Stimulated activated naive B cell treated with anti-CD40 and anti-IgM and Interleukin-4, amounts not matched to agents 10 μg/mL and 1 μg/mL and 100 μg/mL, for 72 hours (primary cell): ENCODE results near the gene CHCHD5.

ENCODE experiments used
- ATAC-seq, 2 donors: fragments of 150-1000 bp; cut with Tn5 transposase; replicated peaks; 2 replicates each; pipeline ENCODE4 v1.10.0; 2021; ENCODE audit warnings: moderate library complexity in 1 of 2
- DNase-seq: peaks from one replicate; pipeline ENCODE4 v3.0.0; 2021
- H3K27ac Mint-ChIP-seq: one replicate; pipeline ENCODE4 v1.8.0; 2022; ENCODE audit warnings: mild to moderate bottlenecking, mixed read lengths
- H3K27me3 Mint-ChIP-seq, 2 donors: one replicate each; pipeline ENCODE4 v1.8.0; 2022; ENCODE audit warnings: mixed read lengths in 2 of 2
- H3K36me3 Mint-ChIP-seq, 2 donors: one replicate each; pipeline ENCODE4 v1.8.0; 2022; ENCODE audit warnings: mixed read lengths in 2 of 2, mild to moderate bottlenecking in 1 of 2
- H3K4me1 Mint-ChIP-seq, 2 donors: one replicate each; pipeline ENCODE4 v1.8.0; 2022; ENCODE audit warnings: mixed read lengths in 2 of 2, mild to moderate bottlenecking in 1 of 2
- H3K4me3 Mint-ChIP-seq, 2 donors: one replicate each; pipeline ENCODE4 v1.8.0; 2022; ENCODE audit warnings: mild to moderate bottlenecking in 2 of 2, mixed read lengths in 2 of 2, moderate library complexity in 1 of 2
- H3K9me3 Mint-ChIP-seq, 2 donors: one replicate each; pipeline ENCODE4 v1.8.0; 2022; ENCODE audit warnings: mixed read lengths in 2 of 2, mild to moderate bottlenecking in 1 of 2

Gene CHCHD5

GRCh38 chr2:112577756-112578155 is 6.7 kb upstream of the CHCHD5 start:
- Mint-ChIP-seq H3K27me3 (no peaks in the 10 kb centered on the region), H3K36me3 (peaks cover 27 to 42% of the 10 kb centered on the region in 2 donors), H3K4me1 (peaks cover 4 to 19% of the 10 kb centered on the region in 2 donors), H3K9me3 (no peaks in the 10 kb centered on the region), H3K4me3 (no peak overlapping the region), H3K27ac (no peak overlapping the region)
- ATAC-seq (no peak), DNase-seq (no peak)

GRCh38 chr2:112579241-112579640 is 5.2 kb upstream of the CHCHD5 start:
- ATAC-seq (no peak), DNase-seq (no peak)

GRCh38 chr2:112580084-112580483 is 4.3 kb upstream of the CHCHD5 start:
- H3K4me1 Mint-ChIP-seq: peaks cover 12 to 34% of the 10 kb centered on the region in 2 donors
- peaks cover 16 to 39% of the 10 kb centered on the region in 2 donors for H3K36me3 Mint-ChIP-seq
- ATAC-seq: no peak
- H3K4me3 Mint-ChIP-seq: no peak overlapping the region
- H3K27me3 Mint-ChIP-seq: no peaks in the 10 kb centered on the region
- H3K27ac Mint-ChIP-seq: no peak overlapping the region
- H3K9me3 Mint-ChIP-seq: no peaks in the 10 kb centered on the region
- no peak for DNase-seq

More at GRCh38 chr2:112579241-112579640, 5.2 kb upstream of the CHCHD5 start:
- H3K27me3 Mint-ChIP-seq: no peaks in the 10 kb centered on the region
- peaks cover 21 to 40% of the 10 kb centered on the region in 2 donors for H3K36me3 Mint-ChIP-seq
- H3K4me3 Mint-ChIP-seq: no peak overlapping the region
- H3K27ac Mint-ChIP-seq: no peak overlapping the region
- peaks cover 10 to 29% of the 10 kb centered on the region in 2 donors for H3K4me1 Mint-ChIP-seq
- no peaks in the 10 kb centered on the region for H3K9me3 Mint-ChIP-seq

- H3K4me3 Mint-ChIP-seq: no peak overlapping the region
- H3K36me3 Mint-ChIP-seq: peaks cover 14 to 31% of the 10 kb centered on the region in 2 donors
- H3K9me3 Mint-ChIP-seq: no peaks in the 10 kb centered on the region
- DNase-seq (no peak), ATAC-seq (peak; percentile 5 to 15)
- peak overlapping the region; percentile 20 for H3K27ac Mint-ChIP-seq
- no peaks in the 10 kb centered on the region for H3K27me3 Mint-ChIP-seq
- peaks cover 25 to 50% of the 10 kb centered on the region in 2 donors for H3K4me1 Mint-ChIP-seq
Observed at GRCh38 chr2:112582314-112582746, 2.1 kb upstream of the CHCHD5 start.

GRCh38 chr2:112583497-112584133 is 794 bp upstream of the CHCHD5 start:
- peak overlapping the region; percentile 96 to 98 for H3K4me3 Mint-ChIP-seq
- H3K27me3 Mint-ChIP-seq: no peaks in the 10 kb centered on the region
- no peak for ATAC-seq
- peaks cover 16 to 36% of the 10 kb centered on the region in 2 donors for H3K36me3 Mint-ChIP-seq
- H3K27ac Mint-ChIP-seq: peak overlapping the region; percentile 100
- no peak for DNase-seq
- peaks cover 27 to 43% of the 10 kb centered on the region in 2 donors for H3K4me1 Mint-ChIP-seq
- H3K9me3 Mint-ChIP-seq: no peaks in the 10 kb centered on the region

GRCh38 chr2:112584891-112585250 is 462 bp downstream of the CHCHD5 start:
- DNase-seq (no peak), ATAC-seq (no peak)
- Mint-ChIP-seq H3K4me3 (peak overlapping the region; percentile 96 to 98), H3K9me3 (no peaks in the 10 kb centered on the region), H3K36me3 (peaks cover 16 to 40% of the 10 kb centered on the region in 2 donors), H3K27me3 (no peaks in the 10 kb centered on the region), H3K4me1 (peaks cover 27 to 39% of the 10 kb centered on the region in 2 donors), H3K27ac (peak overlapping the region; percentile 100)

GRCh38 chr2:112585400-112585799 is 991 bp downstream of the CHCHD5 start:
- no peak for DNase-seq
- Mint-ChIP-seq H3K4me3 (peak overlapping the region; percentile 96 to 98), H3K4me1 (peaks cover 27 to 39% of the 10 kb centered on the region in 2 donors), H3K27ac (peak overlapping the region; percentile 100), H3K27me3 (no peaks in the 10 kb centered on the region), H3K9me3 (no peaks in the 10 kb centered on the region), H3K36me3 (peaks cover 19 to 36% of the 10 kb centered on the region in 2 donors)
- ATAC-seq: no peak

GRCh38 chr2:112585873-112586464 is 1.6 kb downstream of the CHCHD5 start:
- no peak overlapping the region for H3K27ac Mint-ChIP-seq
- peak overlapping the region; percentile 39 to 96 for H3K4me3 Mint-ChIP-seq
- H3K36me3 Mint-ChIP-seq: peaks cover 20 to 34% of the 10 kb centered on the region in 2 donors
- H3K9me3 Mint-ChIP-seq: no peaks in the 10 kb centered on the region
- H3K4me1 Mint-ChIP-seq: peaks cover 27 to 39% of the 10 kb centered on the region in 2 donors
- ATAC-seq (no peak), DNase-seq (no peak)
- no peaks in the 10 kb centered on the region for H3K27me3 Mint-ChIP-seq

- Mint-ChIP-seq H3K27ac (no peak overlapping the region), H3K9me3 (no peaks in the 10 kb centered on the region), H3K4me1 (peaks cover 17 to 22% of the 10 kb centered on the region in 2 donors), H3K36me3 (peaks cover 23 to 40% of the 10 kb centered on the region in 2 donors), H3K4me3 (no peak overlapping the region), H3K27me3 (no peaks in the 10 kb centered on the region)
- no peak for ATAC-seq
- DNase-seq: no peak
Observed at GRCh38 chr2:112588611-112589045, 4.2 kb downstream of the CHCHD5 start.

- no peak for DNase-seq
- peaks cover 8% of the 10 kb centered on the region in 2 donors for H3K4me1 Mint-ChIP-seq
- peaks cover 23 to 36% of the 10 kb centered on the region in 2 donors for H3K36me3 Mint-ChIP-seq
- H3K9me3 Mint-ChIP-seq: no peaks in the 10 kb centered on the region
- no peak overlapping the region for H3K27ac Mint-ChIP-seq
- ATAC-seq: no peak
- H3K27me3 Mint-ChIP-seq: no peaks in the 10 kb centered on the region
- H3K4me3 Mint-ChIP-seq: no peak overlapping the region
Observed at GRCh38 chr2:112591413-112591812, 7.0 kb downstream of the CHCHD5 start.

- no peaks in the 10 kb centered on the region for H3K9me3 Mint-ChIP-seq
- no peak for ATAC-seq
- peaks cover 9 to 16% of the 10 kb centered on the region in 2 donors for H3K36me3 Mint-ChIP-seq
- no peak for DNase-seq
- no peak overlapping the region for H3K27ac Mint-ChIP-seq
- H3K4me1 Mint-ChIP-seq: no peaks in the 10 kb centered on the region
- no peak overlapping the region for H3K4me3 Mint-ChIP-seq
- no peaks in the 10 kb centered on the region for H3K27me3 Mint-ChIP-seq
Observed at GRCh38 chr2:112593736-112594135, 9.3 kb downstream of the CHCHD5 start.

- H3K9me3 Mint-ChIP-seq: no peaks in the 10 kb centered on the region
- ATAC-seq: no peak
- no peak overlapping the region for H3K4me3 Mint-ChIP-seq
- H3K27ac Mint-ChIP-seq: no peak overlapping the region
- H3K36me3 Mint-ChIP-seq: peaks cover 5 to 6% of the 10 kb centered on the region in 2 donors
- no peaks in the 10 kb centered on the region for H3K27me3 Mint-ChIP-seq
- DNase-seq: no peak
- H3K4me1 Mint-ChIP-seq: peaks cover 4 to 8% of the 10 kb centered on the region in 2 donors
Observed at GRCh38 chr2:112597537-112598322, 13.3 kb downstream of the CHCHD5 start.

- Mint-ChIP-seq H3K4me1 (peaks cover 4 to 8% of the 10 kb centered on the region in 2 donors), H3K9me3 (no peaks in the 10 kb centered on the region), H3K36me3 (no peaks in the 10 kb centered on the region), H3K27ac (no peak overlapping the region), H3K27me3 (no peaks in the 10 kb centered on the region), H3K4me3 (no peak overlapping the region)
- DNase-seq (no peak), ATAC-seq (no peak)
Observed at GRCh38 chr2:112600634-112601033, 16.2 kb downstream of the CHCHD5 start.

GRCh38 chr2:112601754-112602153 is 17.3 kb downstream of the CHCHD5 start:
- no peak for ATAC-seq
- DNase-seq: no peak
- peaks cover 4 to 8% of the 10 kb centered on the region in 2 donors for H3K4me1 Mint-ChIP-seq
- no peaks in the 10 kb centered on the region for H3K9me3 Mint-ChIP-seq
- no peak overlapping the region for H3K4me3 Mint-ChIP-seq
- no peaks in the 10 kb centered on the region for H3K36me3 Mint-ChIP-seq
- H3K27ac Mint-ChIP-seq: no peak overlapping the region
- H3K27me3 Mint-ChIP-seq: no peaks in the 10 kb centered on the region
